Psoas muscle (tissue), 8 donors: ENCODE data around the gene ITFG1. TPM values are rescaled to one million over a fixed set of nuclear protein-coding genes. Genes with fewer than 3 reads are reported as not detected.

Experiments
- ATAC-seq, 4 donors: fragments of 200-7000 bp; cut with Tn5 transposase; one replicate each; pipeline ENCODE4 v1.9.1; 2020; ENCODE audit warnings: moderate library complexity in 3 of 4, mild to moderate bottlenecking in 2 of 4
- DNase-seq, 2 donors: peaks; one replicate each; pipeline ENCODE4 v3.0.0-alpha.2; 2020
- H3K27ac ChIP-seq: fragments of 200-600 bp; one replicate; pipeline ENCODE4 v1.8.0; 2022
- H3K27me3 ChIP-seq, 3 donors: fragments of 200-600 bp in 1 of 3; one replicate each; pipeline versions ENCODE4 v1.6.1 to v1.8.0; 2013 to 2022; ENCODE audit warnings: low read length in 2 of 3, mild to moderate bottlenecking in 2 of 3, moderate library complexity in 1 of 3; ENCODE audit not compliant: insufficient read depth in 3 of 3
- H3K36me3 ChIP-seq, 2 donors: fragments of 200-600 bp in 1 of 2; one replicate each; pipeline versions ENCODE4 v1.6.1 to v1.8.0; 2013 to 2022; ENCODE audit warnings: low read depth in 1 of 2, mild to moderate bottlenecking in 1 of 2, moderate library complexity in 1 of 2; ENCODE audit not compliant: insufficient read depth in 1 of 2
- H3K4me1 ChIP-seq: fragments of 200-600 bp; one replicate; pipeline ENCODE4 v1.8.0; 2022
- H3K4me3 ChIP-seq: fragments of 200-600 bp; one replicate; pipeline ENCODE4 v1.8.0; 2022; ENCODE audit warnings: mild to moderate bottlenecking
- H3K9me3 ChIP-seq: fragments of 200-600 bp; one replicate; pipeline ENCODE4 v1.8.0; 2022
- WGBS, 3 donors: extraction: QIAGEN DNeasy Blood & Tissue Kit; methylation state at CpG; one replicate each; pipeline versions ENCODE4 v1.1.6 to v1.1.7; 2013; 5-methylcytosine and 5-hydroxymethylcytosine counted together
- intact Hi-C, 2 donors: fragments of 100-400 bp; cut with DNase I; formaldehyde crosslinking; loops; one replicate each; pipeline versions ENCODE4 v1.11.0 to v1.14.2; 2022
- polyA plus RNA-seq, 3 donors: library from polyadenylated mRNA; stranded (reverse); fragments of 200-250 nt; gene quantifications; one replicate each; pipeline ENCODE4 v1.2.3, GENCODE V29; 2013
- total RNA-seq, 4 donors: library from RNA; stranded (reverse); fragmentation: NEBNext Ultra II Directional in 2 of 4; extraction: Animal tissue kit (Norgen Biotek cat#: 25700) in 2 of 4; gene quantifications; one replicate each; pipeline versions ENCODE4 v1.2.1 to v1.2.4, GENCODE V29; 2021 to 2023
- TF ChIP-seq, protein P1 (sequence below): fragments of 200-600 bp; IDR thresholded peaks from one replicate; pipeline ENCODE4 v1.8.0; 2022; ENCODE audit warnings: antibody characterized with exemption
- donor health status: healthy with polysubstance abuse.
- donor health status: DM: no; HTN: no; CAD: no; lungs with moderate emphysema.
- donor health status: Bipolar disorder and iron deficiency.
- donor health status: healthy.
- donor health status: DM: yes; HTN: yes; CAD: no.
- donor health status: DM: no; HTN: no; CAD: no.
- donor health status: DM: no; HTN: no; CAD: no.
- donor health status: DM: yes; HTN: yes; CAD: no.

Gene ITFG1
- total and polyA plus RNA-seq, 7 donors, result 13.0 to 30.3 (median 22.6) TPM

DNA sequence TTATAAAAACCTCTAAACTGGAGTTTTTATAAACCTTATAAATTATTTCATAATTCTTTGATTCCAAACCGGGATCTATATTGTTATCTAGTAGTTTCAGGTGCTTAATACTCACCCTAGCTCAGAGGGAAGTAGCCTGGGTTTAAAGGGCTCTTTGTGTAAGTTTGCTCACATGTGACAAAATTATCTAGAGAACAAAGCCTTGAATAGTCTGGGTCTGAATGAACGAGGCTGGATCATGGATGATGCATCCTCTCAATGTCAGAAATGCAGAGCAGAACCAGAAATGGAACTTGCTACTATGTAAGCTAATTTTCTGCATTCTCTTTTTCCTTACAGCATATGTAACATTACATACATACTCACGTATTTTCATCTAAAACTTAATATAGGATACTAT lies 213.2 kb downstream of the ITFG1 start:
- Histone ChIP-seq H3K27me3 (no peaks in the 10 kb centered on the region), H3K27ac (no peak overlapping the region), H3K4me1 (no peaks in the 10 kb centered on the region), H3K4me3 (no peak overlapping the region), H3K36me3 (peaks cover 0 to 5% of the 10 kb centered on the region in 2 donors), H3K9me3 (no peaks in the 10 kb centered on the region)
- DNase-seq (no peak), ATAC-seq (no peak)
- TF ChIP-seq, protein P1, sequence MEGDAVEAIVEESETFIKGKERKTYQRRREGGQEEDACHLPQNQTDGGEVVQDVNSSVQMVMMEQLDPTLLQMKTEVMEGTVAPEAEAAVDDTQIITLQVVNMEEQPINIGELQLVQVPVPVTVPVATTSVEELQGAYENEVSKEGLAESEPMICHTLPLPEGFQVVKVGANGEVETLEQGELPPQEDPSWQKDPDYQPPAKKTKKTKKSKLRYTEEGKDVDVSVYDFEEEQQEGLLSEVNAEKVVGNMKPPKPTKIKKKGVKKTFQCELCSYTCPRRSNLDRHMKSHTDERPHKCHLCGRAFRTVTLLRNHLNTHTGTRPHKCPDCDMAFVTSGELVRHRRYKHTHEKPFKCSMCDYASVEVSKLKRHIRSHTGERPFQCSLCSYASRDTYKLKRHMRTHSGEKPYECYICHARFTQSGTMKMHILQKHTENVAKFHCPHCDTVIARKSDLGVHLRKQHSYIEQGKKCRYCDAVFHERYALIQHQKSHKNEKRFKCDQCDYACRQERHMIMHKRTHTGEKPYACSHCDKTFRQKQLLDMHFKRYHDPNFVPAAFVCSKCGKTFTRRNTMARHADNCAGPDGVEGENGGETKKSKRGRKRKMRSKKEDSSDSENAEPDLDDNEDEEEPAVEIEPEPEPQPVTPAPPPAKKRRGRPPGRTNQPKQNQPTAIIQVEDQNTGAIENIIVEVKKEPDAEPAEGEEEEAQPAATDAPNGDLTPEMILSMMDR, result no peak
- intact Hi-C loops, result no loop called here
- WGBS, 3 donors, result 84 to 95% (median 88%) methylated on average over 3 of the region's 3 CpGs

DNA sequence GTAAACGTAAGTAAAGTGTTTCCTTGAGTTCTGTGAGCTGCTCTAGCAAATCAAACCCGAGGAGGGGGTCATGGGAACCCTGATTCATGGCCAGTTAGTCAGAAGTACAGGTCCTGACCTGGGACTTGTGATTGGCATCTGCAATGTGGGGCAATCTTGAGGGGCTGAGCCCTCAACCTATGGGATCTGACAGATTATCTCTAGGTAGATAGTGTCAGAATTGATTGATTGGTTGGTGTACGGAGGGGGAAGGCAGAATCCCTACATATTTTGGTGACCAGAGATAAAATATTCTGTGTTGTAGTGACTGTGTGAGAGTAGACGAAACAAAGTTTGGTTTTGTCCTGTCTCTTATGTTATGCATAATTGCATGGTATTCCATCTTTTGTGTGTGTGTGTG lies 216.7 kb downstream of the ITFG1 start:
- H3K4me1 ChIP-seq, result no peaks in the 10 kb centered on the region
- no peaks in the 10 kb centered on the region for H3K9me3 ChIP-seq
- no peaks in the 10 kb centered on the region for H3K27me3 ChIP-seq
- TF ChIP-seq, protein P1, result no peak
- 90 to 95% (median 91%) methylated on average over 4 of the region's 4 CpGs for WGBS, 3 donors
- H3K27ac ChIP-seq, result no peak overlapping the region
- ATAC-seq (no peak), DNase-seq (no peak)
- H3K4me3 ChIP-seq, result no peak overlapping the region
- intact Hi-C loops, result no loop called here
- peaks cover 0 to 5% of the 10 kb centered on the region in 2 donors for H3K36me3 ChIP-seq

DNA sequence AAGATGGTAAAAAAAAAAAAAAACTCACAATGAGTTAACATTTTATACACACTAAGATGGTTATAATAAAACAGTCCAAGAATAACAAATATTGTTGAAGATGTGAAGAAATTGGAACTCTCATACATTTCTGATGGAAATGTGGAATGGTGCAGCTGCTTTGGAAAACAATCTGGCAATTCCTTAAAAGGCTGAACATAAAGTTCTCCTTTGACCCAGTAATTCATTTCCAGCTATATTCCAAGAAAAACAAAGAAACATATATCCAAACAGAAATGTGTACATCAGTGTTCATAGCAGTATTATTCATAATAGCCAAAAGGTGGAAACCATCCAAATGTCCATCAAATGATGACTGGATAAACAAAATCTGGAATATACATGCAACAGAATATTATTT lies 219.8 kb downstream of the ITFG1 start:
- ATAC-seq, result no peak
- no peak for DNase-seq
- H3K4me3 ChIP-seq, result no peak overlapping the region
- no peaks in the 10 kb centered on the region for H3K9me3 ChIP-seq
- H3K36me3 ChIP-seq, result peaks cover 0 to 13% of the 10 kb centered on the region in 2 donors
- TF ChIP-seq, protein P1, result no peak
- H3K27me3 ChIP-seq, result no peaks in the 10 kb centered on the region
- intact Hi-C loops, result no loop called here
- no peak overlapping the region for H3K27ac ChIP-seq
- H3K4me1 ChIP-seq, result no peaks in the 10 kb centered on the region

DNA sequence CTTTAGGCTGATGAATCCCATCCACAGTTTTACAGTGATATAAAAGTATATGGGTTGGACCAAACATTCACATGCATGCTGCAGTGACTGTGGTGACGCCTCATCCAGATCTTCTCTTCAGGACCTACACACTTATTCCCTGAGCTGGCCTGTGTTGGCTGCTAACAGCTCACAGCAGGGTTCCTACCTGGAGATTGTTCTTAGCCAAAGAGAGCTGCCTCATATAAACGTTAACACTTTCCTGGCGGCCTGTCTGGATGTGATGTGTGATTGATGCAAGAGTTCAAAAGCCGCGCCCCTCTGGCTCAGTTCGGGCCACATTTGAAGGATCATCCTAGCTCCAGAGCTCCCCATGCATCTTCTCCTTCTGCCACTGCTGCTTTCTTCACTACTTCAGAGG lies 224.1 kb downstream of the ITFG1 start:
- Histone ChIP-seq H3K9me3 (no peaks in the 10 kb centered on the region), H3K4me3 (no peak overlapping the region), H3K36me3 (peaks cover 0 to 13% of the 10 kb centered on the region in 2 donors), H3K27ac (no peak overlapping the region), H3K27me3 (no peaks in the 10 kb centered on the region), H3K4me1 (no peaks in the 10 kb centered on the region)
- intact Hi-C loops, result no loop called here
- ATAC-seq (no peak), DNase-seq (no peak)
- TF ChIP-seq, protein P1, result no peak
- 85 to 86% (median 85%) methylated on average over 6 of the region's 6 CpGs for WGBS, 3 donors

DNA sequence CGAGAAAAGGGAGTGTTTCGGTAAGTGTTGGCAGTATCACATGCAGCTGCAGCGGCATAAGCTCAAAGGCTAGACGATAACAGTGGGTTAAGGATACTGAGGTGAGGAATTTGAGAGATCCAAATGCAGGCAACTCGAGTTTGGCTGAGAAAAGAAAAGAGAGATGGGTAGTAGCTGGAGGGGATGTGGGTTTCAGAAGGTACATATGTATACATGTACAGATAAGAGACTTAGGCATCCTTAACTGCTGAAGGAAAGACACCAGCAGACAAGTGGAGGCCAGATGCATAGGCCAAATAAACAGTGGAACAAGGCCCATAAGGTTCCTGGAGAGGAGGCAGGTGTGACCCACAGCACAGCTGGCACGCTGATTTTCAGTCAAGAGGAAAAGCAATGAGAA lies 230.6 kb downstream of the ITFG1 start:
- H3K36me3 ChIP-seq, result peaks cover 0 to 10% of the 10 kb centered on the region in 2 donors
- 92 to 95% (median 93%) methylated on average over 6 of the region's 6 CpGs for WGBS, 3 donors
- H3K4me3 ChIP-seq, result no peak overlapping the region
- H3K27ac ChIP-seq, result no peak overlapping the region
- intact Hi-C loops, result no loop called here
- no peaks in the 10 kb centered on the region for H3K27me3 ChIP-seq
- ATAC-seq (no peak), DNase-seq (no peak)
- TF ChIP-seq, protein P1, result no peak
- H3K9me3 ChIP-seq, result no peaks in the 10 kb centered on the region
- H3K4me1 ChIP-seq, result no peaks in the 10 kb centered on the region
